Lower leg skin (tissue), 4 donors: ENCODE results near the gene MRM3. TPM values are rescaled to one million over a fixed set of nuclear protein-coding genes. Genes with fewer than 3 reads are reported as not detected.

Experiments
- DNase-seq, 2 donors: peaks; one replicate each; pipeline ENCODE4 v3.0.0-alpha.2; 2019; ENCODE audit warnings: low spot score in 2 of 2
- H3K4me3 ChIP-seq: fragments of 200-600 bp; sonication (generic); 2 replicates; pipeline ENCODE4 v1.5.1; 2017; ENCODE audit warnings: mild to moderate bottlenecking, low read depth; ENCODE audit not compliant: poor library complexity, severe bottlenecking
- CTCF ChIP-seq, 3 donors: fragments of 450-650 bp; IDR thresholded peaks; one replicate each; pipeline ENCODE4 v1.5.1; 2016; ENCODE audit warnings: antibody characterized with exemption in 3 of 3, mild to moderate bottlenecking in 3 of 3, moderate library complexity in 2 of 3
- POLR2A ChIP-seq, 2 donors: fragments of 450-650 bp; IDR thresholded peaks; one replicate each; pipeline ENCODE4 v1.6.1; 2016 to 2017; ENCODE audit warnings: antibody characterized with exemption in 2 of 2, mild to moderate bottlenecking in 1 of 2, moderate library complexity in 1 of 2
- WGBS, 2 donors: methylation state at CpG; one replicate each; pipeline ENCODE4 v1.1.5; 2018; 5-methylcytosine and 5-hydroxymethylcytosine counted together
- intact Hi-C: fragments of 100-400 bp; cut with DNase I; formaldehyde crosslinking; loops from one replicate; pipeline ENCODE4 v1.15.0; 2023; ENCODE audit warnings: low total_unique reads
- total RNA-seq, 4 donors: library from RNA; depleted of rRNA; stranded (reverse); fragments of >200 nt; gene quantifications; one replicate each; pipeline ENCODE4 v1.1.0, GENCODE V29; 2016

The MRM3 gene
- total RNA-seq, 4 donors from 2014 or later: 28.9 to 44.9 (median 35.8) TPM

DNA sequence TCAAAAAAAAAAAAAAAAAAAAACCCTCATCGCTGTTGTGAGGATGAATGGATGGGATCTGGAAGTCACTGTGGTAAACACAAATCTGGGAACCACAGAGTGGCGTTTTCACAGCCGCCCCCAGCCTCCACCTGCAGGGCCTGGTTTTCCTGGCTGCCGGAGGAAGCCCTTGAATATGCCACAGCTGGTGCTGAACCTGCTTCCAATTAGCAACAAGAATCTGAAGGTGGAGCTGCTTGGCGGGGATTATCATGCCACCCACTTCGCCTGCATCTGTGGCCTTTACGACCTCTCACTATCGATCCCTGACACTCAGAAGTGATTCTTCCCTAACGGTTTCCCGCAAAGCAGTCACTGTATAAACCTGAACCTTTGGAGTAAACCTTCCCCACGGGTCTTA is 16.1 kb downstream of the MRM3 start:
- TF ChIP-seq CTCF (IDR thresholded peaks at IDR 0.05): no peak
- no peak for TF ChIP-seq POLR2A (IDR thresholded peaks at IDR 0.05)
- H3K4me3 ChIP-seq: no peak overlapping the region
- 57 to 62% methylated on average over 11 of the region's 11 CpGs for WGBS, 2 donors
- intact Hi-C loops: no loop called here
- DNase-seq: no peak

DNA sequence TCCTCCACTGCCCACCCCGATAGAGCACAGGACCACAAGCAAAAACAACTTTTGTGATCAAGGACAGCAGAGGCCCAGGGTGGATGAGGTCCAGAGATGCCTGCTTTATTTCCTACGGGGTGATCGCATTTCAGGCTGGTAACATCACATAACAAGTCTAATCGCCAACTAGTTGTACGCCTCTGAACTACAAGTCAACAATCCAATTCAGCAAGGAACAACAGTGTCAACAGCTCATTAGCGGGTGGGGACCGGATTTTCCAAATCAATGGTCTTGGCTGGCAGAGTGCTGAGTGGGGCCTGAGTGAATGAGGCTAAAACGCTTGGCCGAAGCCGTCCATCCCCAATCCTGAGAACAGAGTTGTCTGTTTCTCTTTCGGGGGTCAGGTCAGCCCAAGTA is 17.1 kb downstream of the MRM3 start:
- no peak overlapping the region for H3K4me3 ChIP-seq
- 84 to 88% methylated on average over 11 of the region's 11 CpGs for WGBS, 2 donors
- TF ChIP-seq POLR2A (IDR thresholded peaks at IDR 0.05): no peak
- TF ChIP-seq CTCF (IDR thresholded peaks at IDR 0.05): no peak
- intact Hi-C loops: no loop called here
- no peak for DNase-seq

DNA sequence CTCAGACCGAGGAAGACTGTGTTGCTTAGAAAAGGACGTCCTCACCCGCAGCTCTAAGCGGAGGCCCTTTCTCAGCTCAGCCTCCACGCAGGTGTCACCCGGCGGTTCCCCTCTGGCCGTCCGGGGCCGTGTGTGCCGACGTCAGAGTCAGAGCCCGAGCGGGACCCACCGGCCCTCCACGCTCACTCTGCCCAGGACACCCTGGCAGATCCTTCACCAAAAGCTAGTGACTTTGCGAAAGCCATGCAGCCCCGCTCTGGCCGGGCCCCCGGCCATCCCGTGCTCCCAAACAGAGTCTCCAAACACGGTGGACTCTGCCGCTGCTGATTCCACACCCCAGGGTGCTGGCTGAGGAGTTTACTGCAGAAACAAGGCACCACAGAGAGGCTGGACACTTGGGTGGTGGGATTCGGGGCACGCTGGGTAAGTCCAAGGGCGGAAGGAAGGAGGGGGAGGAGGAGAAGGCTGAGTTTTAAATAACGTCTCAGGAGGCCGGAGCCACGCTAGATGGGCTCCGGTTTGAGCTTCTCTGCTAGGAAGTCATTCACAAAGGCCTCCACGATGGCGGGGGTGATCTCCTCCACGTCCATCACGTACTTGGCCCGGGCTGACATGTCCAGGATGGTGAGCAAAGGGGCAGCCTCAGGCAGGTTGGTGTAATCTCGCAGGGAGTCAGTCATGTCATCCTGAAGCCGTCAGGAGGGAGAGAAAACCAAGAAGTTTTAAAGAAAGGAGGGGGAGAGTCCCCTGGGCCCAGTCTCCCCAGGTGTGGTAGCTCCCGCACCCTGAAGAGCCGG is 18.5 kb downstream of the MRM3 start:
- H3K4me3 ChIP-seq: no peak overlapping the region
- 88 to 90% methylated on average over 39 of the region's 39 CpGs for WGBS, 2 donors
- TF ChIP-seq CTCF (IDR thresholded peaks at IDR 0.05) (no peak), POLR2A (IDR thresholded peaks at IDR 0.05) (no peak)
- intact Hi-C loops: no loop called here
- DNase-seq: no peak

DNA sequence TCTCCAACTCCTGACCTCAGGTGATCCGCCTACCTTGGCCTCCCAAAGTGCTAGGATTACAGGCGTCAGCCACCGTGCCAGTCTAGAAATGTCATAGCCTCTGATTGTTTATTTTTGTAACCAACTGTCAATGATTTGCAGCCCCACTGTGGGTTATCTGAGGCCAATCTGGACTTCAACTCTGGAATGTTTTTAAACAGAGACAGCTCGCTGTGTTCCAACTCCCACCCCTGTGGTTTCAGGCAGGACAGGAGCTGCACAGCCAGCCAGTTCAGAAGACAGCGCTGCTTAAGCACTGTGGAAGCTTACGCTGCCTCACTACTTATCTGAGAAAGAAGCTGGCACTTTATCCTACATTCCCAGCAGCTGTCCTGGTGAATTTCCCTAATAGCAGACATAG is 19.5 kb downstream of the MRM3 start:
- TF ChIP-seq POLR2A (IDR thresholded peaks at IDR 0.05) (no peak), CTCF (IDR thresholded peaks at IDR 0.05) (no peak)
- intact Hi-C loops: no loop called here
- no peak overlapping the region for H3K4me3 ChIP-seq
- no peak for DNase-seq
- 74 to 80% methylated on average over 6 of the region's 6 CpGs for WGBS, 2 donors

GRCh38 chr17:802481-802880 is 20.3 kb downstream of the MRM3 start:
- TF ChIP-seq POLR2A (IDR thresholded peaks at IDR 0.05): no peak
- no peak for TF ChIP-seq CTCF (IDR thresholded peaks at IDR 0.05)
- WGBS, 2 donors: 92 to 97% methylated on average over 14 of the region's 14 CpGs
- H3K4me3 ChIP-seq: no peak overlapping the region
- intact Hi-C loops: no loop called here
- DNase-seq: no peak
